Right atrium auricular region (tissue), 2 donors: Measurements from ENCODE around the gene AASDHPPT. TPM values are rescaled to one million over a fixed set of nuclear protein-coding genes. Genes with fewer than 3 reads are reported as not detected.

Experiments
- DNase-seq: peaks from one replicate; pipeline ENCODE4 v3.0.0-alpha.2; 2019; ENCODE audit warnings: low spot score
- H3K27ac ChIP-seq, 2 donors: fragments of 200-600 bp; sonication (generic); 1 replicate in 1 of 2; 2 replicates in 1 of 2; pipeline ENCODE4 v1.5.1; 2016 to 2019
- H3K27me3 ChIP-seq, 2 donors: fragments of 200-600 bp; sonication (generic); one replicate each; pipeline versions ENCODE4 v1.5.1 to v1.6.0; 2017 to 2019
- H3K36me3 ChIP-seq: fragments of 200-600 bp; sonication (generic); one replicate; pipeline ENCODE4 v1.5.1; 2016
- H3K4me1 ChIP-seq, 2 donors: fragments of 200-600 bp; sonication (generic); one replicate each; pipeline versions ENCODE4 v1.5.1 to v1.6.0; 2017 to 2019
- H3K4me3 ChIP-seq, 2 donors: fragments of 200-600 bp; sonication (generic); 1 replicate in 1 of 2; 2 replicates in 1 of 2; pipeline ENCODE4 v1.5.1; 2017 to 2019; ENCODE audit warnings: mild to moderate bottlenecking in 1 of 2, moderate library complexity in 1 of 2
- H3K9me3 ChIP-seq, 2 donors: fragments of 200-600 bp; sonication (generic); one replicate each; pipeline ENCODE4 v1.5.1; 2019
- total RNA-seq, 2 donors: library from RNA; depleted of rRNA; stranded (reverse); fragments of >200 nt; gene quantifications; one replicate each; pipeline ENCODE4 v1.1.0, GENCODE V29; 2016
- TF ChIP-seq, protein P1 (sequence below), 2 donors: fragments of 200-600 bp; sonication (generic); IDR thresholded peaks; one replicate each; pipeline ENCODE4 v1.5.1; 2019; ENCODE audit warnings: antibody characterized with exemption in 2 of 2

Gene AASDHPPT
- total RNA-seq, 2 donors from 2014 or later = 29.9 to 42.7 TPM

DNA sequence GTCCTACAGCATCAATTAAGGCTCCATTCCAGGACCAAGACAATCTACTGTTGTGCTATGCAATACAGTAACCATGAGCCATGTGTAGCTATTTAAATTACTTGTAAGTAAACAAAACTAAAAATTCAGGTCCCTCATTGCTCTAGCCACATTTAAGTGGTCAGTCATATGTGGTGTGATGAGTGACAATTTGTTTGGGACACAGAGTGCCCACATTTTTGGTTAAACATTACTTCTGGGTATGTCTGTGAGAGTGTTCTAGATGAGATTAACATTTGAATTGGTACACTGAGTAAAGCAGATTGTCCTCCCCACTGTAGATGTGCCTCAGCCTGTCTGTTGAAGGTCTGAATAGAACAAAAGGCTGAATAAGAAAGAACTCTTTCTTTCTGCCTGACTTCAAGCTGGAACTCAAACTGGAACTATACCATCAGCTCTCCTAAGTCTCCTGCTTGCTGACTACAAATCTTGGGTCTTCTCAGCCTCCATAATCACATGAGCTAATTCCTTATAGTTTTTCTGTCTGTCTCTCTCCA is 16.1 kb upstream of the AASDHPPT start:
- no peaks in the 10 kb centered on the region for H3K36me3 ChIP-seq
- no peaks in the 10 kb centered on the region for H3K27me3 ChIP-seq
- no peak overlapping the region for H3K27ac ChIP-seq
- no peaks in the 10 kb centered on the region for H3K4me1 ChIP-seq
- TF ChIP-seq, protein P1, sequence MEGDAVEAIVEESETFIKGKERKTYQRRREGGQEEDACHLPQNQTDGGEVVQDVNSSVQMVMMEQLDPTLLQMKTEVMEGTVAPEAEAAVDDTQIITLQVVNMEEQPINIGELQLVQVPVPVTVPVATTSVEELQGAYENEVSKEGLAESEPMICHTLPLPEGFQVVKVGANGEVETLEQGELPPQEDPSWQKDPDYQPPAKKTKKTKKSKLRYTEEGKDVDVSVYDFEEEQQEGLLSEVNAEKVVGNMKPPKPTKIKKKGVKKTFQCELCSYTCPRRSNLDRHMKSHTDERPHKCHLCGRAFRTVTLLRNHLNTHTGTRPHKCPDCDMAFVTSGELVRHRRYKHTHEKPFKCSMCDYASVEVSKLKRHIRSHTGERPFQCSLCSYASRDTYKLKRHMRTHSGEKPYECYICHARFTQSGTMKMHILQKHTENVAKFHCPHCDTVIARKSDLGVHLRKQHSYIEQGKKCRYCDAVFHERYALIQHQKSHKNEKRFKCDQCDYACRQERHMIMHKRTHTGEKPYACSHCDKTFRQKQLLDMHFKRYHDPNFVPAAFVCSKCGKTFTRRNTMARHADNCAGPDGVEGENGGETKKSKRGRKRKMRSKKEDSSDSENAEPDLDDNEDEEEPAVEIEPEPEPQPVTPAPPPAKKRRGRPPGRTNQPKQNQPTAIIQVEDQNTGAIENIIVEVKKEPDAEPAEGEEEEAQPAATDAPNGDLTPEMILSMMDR (IDR thresholded peaks at IDR 0.05) = no peak
- H3K4me3 ChIP-seq = no peak overlapping the region
- DNase-seq = no peak
- H3K9me3 ChIP-seq = no peaks in the 10 kb centered on the region

DNA sequence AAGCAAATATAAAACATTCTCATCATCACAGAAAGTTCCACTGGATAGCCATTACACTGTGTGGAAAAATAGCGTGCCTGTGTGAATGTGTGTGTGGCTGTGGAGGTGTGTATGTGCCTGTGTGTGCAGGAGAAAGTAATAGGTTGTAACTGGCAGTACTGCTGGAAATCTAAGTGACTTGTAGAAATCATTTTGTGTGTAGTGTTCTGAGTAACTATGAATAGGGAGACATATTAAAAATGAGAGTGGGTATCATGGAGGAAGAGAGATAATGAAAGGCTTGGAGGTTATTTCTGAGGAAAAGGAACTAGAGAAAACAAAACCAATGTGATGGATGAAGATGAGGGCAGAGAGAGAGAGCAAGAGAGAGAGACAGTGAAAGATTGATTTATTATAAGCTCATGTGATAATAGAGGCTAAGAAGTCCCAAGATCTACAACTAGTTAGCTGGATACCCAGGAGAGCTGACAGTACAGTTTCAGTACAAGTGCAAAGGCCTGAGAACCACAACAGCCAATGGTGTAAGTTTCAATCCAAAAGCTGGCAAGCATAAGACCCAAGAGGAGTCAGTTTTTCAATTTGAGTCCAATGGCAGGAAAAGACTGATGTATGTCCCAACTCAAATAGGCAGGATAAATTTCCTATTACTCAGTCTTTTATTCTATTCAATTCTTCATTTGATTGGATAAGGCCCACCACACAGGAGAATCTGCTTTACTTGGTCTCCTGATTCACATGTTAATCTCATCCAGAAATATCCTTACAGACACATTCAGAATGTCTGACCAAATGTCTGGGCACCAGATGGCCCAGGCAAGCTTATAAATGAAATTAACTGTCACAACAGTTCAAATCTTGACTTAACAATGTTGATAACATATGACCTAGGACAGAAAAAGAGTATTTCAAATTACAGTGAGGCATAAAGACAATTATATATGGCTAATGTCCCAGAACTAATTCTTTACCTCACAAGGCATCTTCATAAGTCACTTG is 15.2 kb upstream of the AASDHPPT start:
- Histone ChIP-seq H3K4me1 (no peaks in the 10 kb centered on the region), H3K9me3 (no peaks in the 10 kb centered on the region), H3K4me3 (no peak overlapping the region), H3K36me3 (no peaks in the 10 kb centered on the region), H3K27me3 (no peaks in the 10 kb centered on the region), H3K27ac (no peak overlapping the region)
- TF ChIP-seq, protein P1 (IDR thresholded peaks at IDR 0.05) = no peak
- no peak for DNase-seq

DNA sequence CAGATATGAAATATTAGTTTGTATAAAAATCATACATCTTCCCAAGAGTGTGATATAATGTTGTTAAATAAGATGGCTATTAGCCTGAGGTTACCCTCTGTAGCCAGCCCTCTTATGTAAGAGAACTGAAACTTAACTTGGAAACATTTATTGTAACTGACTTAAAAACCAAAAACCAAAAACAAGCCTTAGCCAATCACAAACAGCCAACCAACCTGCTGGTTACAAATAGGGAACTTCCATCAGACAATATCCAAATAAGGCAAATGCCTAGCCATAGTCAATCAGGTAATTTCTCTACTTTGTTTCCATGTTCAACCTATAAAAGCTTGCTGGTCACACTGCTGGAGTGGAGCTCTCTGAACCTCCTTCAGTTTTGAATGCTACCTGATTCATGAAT is 14.5 kb upstream of the AASDHPPT start:
- DNase-seq = no peak
- TF ChIP-seq, protein P1 (IDR thresholded peaks at IDR 0.05) = no peak
- no peaks in the 10 kb centered on the region for H3K36me3 ChIP-seq

DNA sequence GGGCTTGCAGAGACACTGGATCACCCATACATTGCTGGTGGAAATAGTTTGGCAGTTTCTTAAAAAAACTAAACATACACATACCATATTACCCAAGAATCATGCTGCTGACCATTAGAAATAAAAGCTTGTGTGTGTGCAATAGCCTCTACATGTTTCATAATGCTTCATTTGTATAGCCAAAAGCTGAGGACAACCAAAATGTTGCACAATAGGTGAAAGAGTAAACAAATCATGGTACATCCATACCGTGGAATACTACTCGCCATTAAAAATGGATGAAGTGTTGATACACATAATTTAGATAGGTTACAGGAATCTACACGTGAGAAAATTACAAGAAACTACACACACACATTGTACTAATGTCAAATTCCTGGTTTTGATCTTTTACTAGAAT is 6.9 kb upstream of the AASDHPPT start:
- Histone ChIP-seq H3K4me1 (peaks cover 0 to 5% of the 10 kb centered on the region in 2 donors), H3K36me3 (no peaks in the 10 kb centered on the region), H3K27ac (no peak overlapping the region), H3K27me3 (no peaks in the 10 kb centered on the region), H3K9me3 (no peaks in the 10 kb centered on the region), H3K4me3 (no peak overlapping the region)
- no peak for DNase-seq
- TF ChIP-seq, protein P1 (IDR thresholded peaks at IDR 0.05) = no peak

More for the DNA sequence above, 14.5 kb upstream of the AASDHPPT start:
- Histone ChIP-seq H3K27ac (no peak overlapping the region), H3K4me3 (no peak overlapping the region), H3K9me3 (no peaks in the 10 kb centered on the region), H3K27me3 (no peaks in the 10 kb centered on the region), H3K4me1 (no peaks in the 10 kb centered on the region)

DNA sequence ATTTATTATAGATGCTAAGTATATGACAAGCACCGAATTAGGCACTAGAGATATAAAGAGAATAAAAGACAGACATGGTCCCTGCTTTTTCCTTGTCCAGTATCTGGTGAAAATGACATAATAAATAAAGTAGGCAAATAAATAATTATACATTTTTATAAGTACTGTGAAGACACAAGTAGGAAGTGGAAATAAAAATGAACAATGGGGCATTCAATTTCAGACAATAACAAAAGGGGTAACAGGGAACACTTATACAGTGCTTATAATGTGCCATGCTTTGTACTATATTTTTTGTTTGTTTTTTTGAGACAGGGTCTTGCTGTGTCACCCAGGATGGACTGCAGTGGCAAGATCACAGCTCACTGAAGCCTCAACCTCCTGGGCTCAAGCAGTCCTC is 4.7 kb upstream of the AASDHPPT start:
- no peaks in the 10 kb centered on the region for H3K27me3 ChIP-seq
- no peaks in the 10 kb centered on the region for H3K36me3 ChIP-seq
- no peak overlapping the region for H3K4me3 ChIP-seq
- no peak overlapping the region for H3K27ac ChIP-seq
- H3K9me3 ChIP-seq = no peaks in the 10 kb centered on the region
- H3K4me1 ChIP-seq = peaks cover 0 to 15% of the 10 kb centered on the region in 2 donors
- DNase-seq = no peak
- TF ChIP-seq, protein P1 (IDR thresholded peaks at IDR 0.05) = no peak
